NB4 (cell line): Measurements from ENCODE around the gene B4GALNT4.

Experiments
- MYC ChIP-seq: IDR thresholded peaks from 2 replicates; pipeline ENCODE4 v1.6.1; 2011; ENCODE audit warnings: low read depth, low read length
- TF ChIP-seq, protein P1 (sequence below): IDR thresholded peaks from one replicate; pipeline ENCODE4 v1.5.1; 2012; ENCODE audit warnings: low read depth, low read length

DNA sequence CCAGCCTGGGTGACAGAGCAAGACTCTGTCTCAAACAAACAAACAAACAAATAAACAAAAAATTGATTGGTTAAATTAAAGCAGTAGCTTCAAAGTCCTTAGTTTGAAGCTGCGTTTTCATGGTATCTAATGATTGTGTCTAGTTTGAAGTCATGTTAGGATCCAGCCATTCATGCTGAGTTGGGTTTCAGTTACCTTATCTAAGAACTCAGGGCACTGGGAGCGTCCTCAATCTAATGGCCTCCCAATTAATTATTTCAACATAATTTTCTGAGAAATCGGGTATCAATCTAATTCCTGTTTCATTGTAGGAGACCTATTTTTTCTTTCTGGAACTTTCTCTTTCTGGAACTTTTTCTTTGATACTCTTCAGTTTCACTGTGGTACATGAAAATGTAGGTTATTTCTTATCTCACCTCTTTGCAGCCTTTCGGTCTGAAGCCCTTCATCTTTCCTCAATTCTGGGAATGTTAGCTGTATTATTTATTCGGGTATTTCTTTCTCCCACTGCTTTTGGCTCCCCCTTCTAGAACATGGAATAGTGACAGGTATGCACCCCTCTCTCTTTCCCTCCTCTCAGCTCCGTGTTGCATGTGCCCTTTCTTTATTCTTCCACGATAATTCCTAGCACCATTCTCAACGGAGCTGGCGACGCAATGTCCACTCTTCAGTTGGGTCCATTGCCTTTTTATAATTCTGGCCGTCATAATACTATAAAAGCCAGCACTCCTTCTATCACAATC, 24.3 kb upstream of the B4GALNT4 start:
- TF ChIP-seq, protein P1, sequence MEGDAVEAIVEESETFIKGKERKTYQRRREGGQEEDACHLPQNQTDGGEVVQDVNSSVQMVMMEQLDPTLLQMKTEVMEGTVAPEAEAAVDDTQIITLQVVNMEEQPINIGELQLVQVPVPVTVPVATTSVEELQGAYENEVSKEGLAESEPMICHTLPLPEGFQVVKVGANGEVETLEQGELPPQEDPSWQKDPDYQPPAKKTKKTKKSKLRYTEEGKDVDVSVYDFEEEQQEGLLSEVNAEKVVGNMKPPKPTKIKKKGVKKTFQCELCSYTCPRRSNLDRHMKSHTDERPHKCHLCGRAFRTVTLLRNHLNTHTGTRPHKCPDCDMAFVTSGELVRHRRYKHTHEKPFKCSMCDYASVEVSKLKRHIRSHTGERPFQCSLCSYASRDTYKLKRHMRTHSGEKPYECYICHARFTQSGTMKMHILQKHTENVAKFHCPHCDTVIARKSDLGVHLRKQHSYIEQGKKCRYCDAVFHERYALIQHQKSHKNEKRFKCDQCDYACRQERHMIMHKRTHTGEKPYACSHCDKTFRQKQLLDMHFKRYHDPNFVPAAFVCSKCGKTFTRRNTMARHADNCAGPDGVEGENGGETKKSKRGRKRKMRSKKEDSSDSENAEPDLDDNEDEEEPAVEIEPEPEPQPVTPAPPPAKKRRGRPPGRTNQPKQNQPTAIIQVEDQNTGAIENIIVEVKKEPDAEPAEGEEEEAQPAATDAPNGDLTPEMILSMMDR = no peak
- TF ChIP-seq MYC = no peak
